ENCODE results near the gene ECEL1. TPM values are rescaled to one million over a fixed set of nuclear protein-coding genes. Genes with fewer than 3 reads are reported as not detected.

Gene ECEL1
- total and polyA plus RNA-seq, 9 of the 15 experiments (the other 6 are each of a cell fraction or from before 2014, with no cell fraction given), result 0.09 TPM; not detected in 8

GRCh38 chr2:232458661-232459418 lies 28.8 kb downstream of the ECEL1 start (continued):
- no peak for TF ChIP-seq JUNB (CRISPR knock-in tag; conservative IDR thresholded peaks at IDR 0.05)
- no peak for TF ChIP-seq ZBED1 (IDR thresholded peaks at IDR 0.05)

- peak; percentile 62; the same call in 2 of the 3 replicates for ATAC-seq
- peaks cover 0 to 4% of the 10 kb centered on the region in 2 experiments; a peak in 2 of 5 replicates for H3K4me1 ChIP-seq (replicated peaks in 1 of 2; ENCODE audit: control insufficient read depth in 2 of 2, insufficient read depth in 2 of 2, low read length in 2 of 2)
- no peak overlapping the region for H3K4me2 ChIP-seq (ENCODE audit: insufficient read depth, low read length)
- H3K27ac ChIP-seq (ENCODE audit: extremely low read depth, low read depth, low read length), result no peak overlapping the region
- CTCF ChIA-PET (ENCODE audit: low intra/inter-chr PET ratio), result no interaction called here
- H3K9me3 ChIP-seq (replicated peaks; ENCODE audit: control insufficient read depth, insufficient read depth, low read depth, low read length), result no peaks in the 10 kb centered on the region
- intact Hi-C loops (cut with micrococcal nuclease), result no loop called here
- H3K9me1 ChIP-seq (ENCODE audit: control insufficient read depth, insufficient read depth, low read length), result no peaks in the 10 kb centered on the region
- no peak for TF ChIP-seq ZC3H4 (CRISPR knock-in tag; IDR thresholded peaks at IDR 0.05; ENCODE audit: borderline replicate concordance)
- TF ChIP-seq AFF1 (IDR thresholded peaks at IDR 0.05; ENCODE audit: low read depth in 1 of 2, partially characterized antibody in 2 of 2), result no peak
- TF ChIP-seq RFX1 (IDR thresholded peaks at IDR 0.05), result no peak
- FAIRE-seq, result no peak
- H3K4me3 ChIP-seq, result no peak overlapping the region
- POLR2A ChIA-PET, result no interaction called here
- H3K9ac ChIP-seq (ENCODE audit: insufficient read depth in 1 of 2, low read depth in 2 of 2, low read length in 2 of 2), result no peak overlapping the region
- BruUV-seq (replicated peaks), result no TSS peak
- no peaks in the 10 kb centered on the region for H4K20me1 ChIP-seq (replicated peaks; ENCODE audit: control insufficient read depth, insufficient read depth, low read length)
- peaks cover 0 to 48% of the 10 kb centered on the region in 2 experiments; a peak in 3 of 5 replicates for H3K27me3 ChIP-seq (ENCODE audit: control insufficient read depth in 2 of 2, insufficient read depth in 2 of 2, low read length in 2 of 2)
- H2AFZ ChIP-seq (ENCODE audit: low read depth, low read length), result no peak overlapping the region
- DNase-seq (ENCODE audit: extremely low read depth in 1 of 4, low spot score in 3 of 4), result no peak
- WGBS (ENCODE audit: insufficient coverage, low coverage, missing lambda C conversion rate), result 3% methylated on average over 15 of the region's 25 CpGs
- in situ Hi-C loops (cut with MboI), result no loop called here
- H3K79me2 ChIP-seq (ENCODE audit: control insufficient read depth, insufficient read depth, low read length), result no peaks in the 10 kb centered on the region
- no peaks in the 10 kb centered on the region for H3K36me3 ChIP-seq (ENCODE audit: control insufficient read depth, insufficient read depth, low read length)
These were observed 29.5 kb downstream of the ECEL1 start for GRCh38 chr2:232458051-232458660.
